Endothelial cell of umbilical vein (primary cell): ENCODE measurements around the gene TMEM132A. TPM values are rescaled to one million over a fixed set of nuclear protein-coding genes. Genes with fewer than 3 reads are reported as not detected.

ENCODE experiments used
- BruUV-seq: library from RNA; stranded (reverse); fragments of 400-500 nt; replicated peaks from 2 replicates; lab custom pipeline; 2021; lab: Mats Ljungman, UMichigan
- CTCF ChIA-PET: fragments of 300-600, 350-600 bp; sonication (Branson Sonifier 250); formaldehyde crosslinking; loops from one replicate; lab custom pipeline; 2021; ENCODE audit warnings: antibody characterized with exemption, inconsistent platforms; lab: Charles Lee
- POLR2A ChIA-PET: fragments of 300-600, 350-600 bp; sonication (Branson Sonifier 250); formaldehyde crosslinking; loops from one replicate; lab custom pipeline; 2021; ENCODE audit warnings: antibody characterized with exemption, inconsistent platforms; lab: Charles Lee
- DNase-seq: peaks from one replicate; pipeline ENCODE4 v3.0.0-alpha.2; 2011; ENCODE audit warnings: low read depth, low spot score
- FAIRE-seq: peaks from 2 replicates; lab custom pipeline; 2011; peaks lifted over from hg19 to GRCh38; lab: Jason Lieb, UNC
- H2AFZ ChIP-seq: 2 replicates; pipeline ENCODE4 v1.6.0; 2012; ENCODE audit warnings: low read depth, low read length, control low read depth, inconsistent platforms
- H3K27ac ChIP-seq: 2 replicates; pipeline ENCODE4 v1.5.1; 2011; ENCODE audit warnings: low read depth, mild to moderate bottlenecking, control low read depth, low read length, moderate library complexity; ENCODE audit not compliant: insufficient read depth
- H3K27me3 ChIP-seq, 2 experiments: 2 replicates each; pipeline versions ENCODE4 v1.6.0 to v1.6.1; 2011; ENCODE audit warnings: low read length in 2 of 2, mixed read lengths in 1 of 2; ENCODE audit not compliant: control insufficient read depth in 2 of 2, insufficient read depth in 2 of 2
- H3K36me3 ChIP-seq, 2 experiments: 2 replicates in 1 of 2; 3 replicates in 1 of 2; pipeline ENCODE4 v1.5.1; 2011; ENCODE audit warnings: low read length in 2 of 2, mild to moderate bottlenecking in 1 of 2, moderate library complexity in 1 of 2; ENCODE audit not compliant: control insufficient read depth in 2 of 2, insufficient read depth in 2 of 2; ENCODE audit errors: extremely low read depth in 1 of 2
- H3K4me1 ChIP-seq: 3 replicates; pipeline ENCODE4 v1.5.1; 2011; ENCODE audit warnings: mild to moderate bottlenecking, low read length; ENCODE audit not compliant: control insufficient read depth, insufficient read depth; ENCODE audit errors: extremely low read depth
- H3K4me2 ChIP-seq: 2 replicates; pipeline ENCODE4 v1.6.1; 2011; ENCODE audit warnings: low read length, control low read depth, mixed read lengths; ENCODE audit not compliant: insufficient read depth
- H3K4me3 ChIP-seq, 3 experiments: fragments of 200-600 bp in 1 of 3; sonication (generic), shearing (Covaris generic) in 1 of 3; replicated peaks in 1 of 3; 2 replicates each; pipeline ENCODE4 v1.5.1; 2011 to 2016; ENCODE audit warnings: control low read depth in 3 of 3, low read length in 3 of 3, mild to moderate bottlenecking in 2 of 3, inconsistent platforms in 1 of 3, low read depth in 1 of 3, moderate library complexity in 1 of 3; ENCODE audit not compliant: insufficient read depth in 1 of 3
- H3K79me2 ChIP-seq: 2 replicates; pipeline ENCODE4 v1.6.0; 2012; ENCODE audit warnings: low read length, inconsistent platforms; ENCODE audit not compliant: control insufficient read depth, insufficient read depth
- H3K9ac ChIP-seq: replicated peaks from 2 replicates; pipeline ENCODE3; 2011; ENCODE audit warnings: low read length, control low read depth; ENCODE audit not compliant: insufficient read depth; ENCODE audit errors: extremely low read depth
- H3K9me1 ChIP-seq: replicated peaks from 3 replicates; pipeline ENCODE4 v1.6.0; 2011; ENCODE audit warnings: mild to moderate bottlenecking, low read length; ENCODE audit not compliant: control insufficient read depth, insufficient read depth; ENCODE audit errors: extremely low read depth
- H3K9me3 ChIP-seq: replicated peaks from 2 replicates; pipeline ENCODE4 v1.5.1; 2012; ENCODE audit warnings: low read length, inconsistent platforms; ENCODE audit not compliant: control insufficient read depth, insufficient read depth
- H4K20me1 ChIP-seq: replicated peaks from 2 replicates; pipeline ENCODE3; 2011; ENCODE audit warnings: mild to moderate bottlenecking, low read length; ENCODE audit not compliant: control insufficient read depth, insufficient read depth; ENCODE audit errors: extremely low read depth
- EZH2 ChIP-seq: IDR thresholded peaks from 2 replicates; pipeline ENCODE4 v1.6.1; 2012; ENCODE audit warnings: borderline replicate concordance, low read depth, mild to moderate bottlenecking, moderate library complexity, low read length, inconsistent platforms; ENCODE audit not compliant: severe bottlenecking
- FOS ChIP-seq: IDR thresholded peaks from 2 replicates; pipeline ENCODE4 v1.6.1; 2011; ENCODE audit warnings: mild to moderate bottlenecking, low read length, moderate library complexity, borderline replicate concordance; ENCODE audit not compliant: insufficient read depth
- GATA2 ChIP-seq: IDR thresholded peaks from 2 replicates; pipeline ENCODE4 v1.7.0; 2011; ENCODE audit warnings: low read depth, mild to moderate bottlenecking, moderate library complexity, mixed read lengths, low read length; ENCODE audit not compliant: insufficient read length, insufficient read depth
- JUN ChIP-seq: IDR thresholded peaks from 2 replicates; pipeline ENCODE4 v1.6.1; 2011; ENCODE audit warnings: borderline replicate concordance, low read depth; ENCODE audit not compliant: insufficient read length, insufficient read depth
- MYC ChIP-seq: IDR thresholded peaks from one replicate; pipeline ENCODE4 v1.6.1; 2011; ENCODE audit warnings: mild to moderate bottlenecking, low read depth, low read length
- POLR2A ChIP-seq: IDR thresholded peaks from 2 replicates; pipeline ENCODE4 v1.6.1; 2012; ENCODE audit warnings: low read depth, mild to moderate bottlenecking, control low read depth, low read length
- POLR2AphosphoS5 ChIP-seq: IDR thresholded peaks from 2 replicates; pipeline ENCODE4 v1.6.1; 2012; ENCODE audit warnings: low read depth, mild to moderate bottlenecking, control low read depth, low read length, moderate library complexity; ENCODE audit not compliant: insufficient read depth
- dilution Hi-C: fragments of 300-500 bp; cut with MboI; formaldehyde crosslinking; loops from one replicate; pipeline ENCODE4 v1.15.0; 2019; ENCODE audit warnings: low sequenced_read_pairs; ENCODE audit not compliant: extremely low pct_ligation_motif_present
- intact Hi-C: fragments of 100-400 bp; cut with micrococcal nuclease; formaldehyde crosslinking; loops from one replicate; pipeline ENCODE4 v1.10.0; 2022
- polyA plus RNA-seq, 4 experiments: library from polyadenylated mRNA; depleted of rRNA in 3 of 4; stranded (reverse) in 3 of 4; unstranded in 1 of 4; fragments of >200 nt; gene quantifications; 2 replicates each; pipeline versions ENCODE4 v1.2.1 to v1.2.3, GENCODE V29; 2011 to 2012; ENCODE audit warnings: missing spikeins in 1 of 4
- total RNA-seq: library from RNA; stranded (reverse); gene quantifications from 2 replicates; pipeline ENCODE4 v1.2.3, GENCODE V29; 2021
- TF ChIP-seq, protein P1 (sequence below), 2 donors: IDR thresholded peaks; 1 replicate in 1 of 2; 2 replicates in 1 of 2; pipeline ENCODE4 v1.5.1; 2011; ENCODE audit warnings: low read length in 2 of 2, mild to moderate bottlenecking in 2 of 2, moderate library complexity in 2 of 2, control low read depth in 1 of 2, inconsistent platforms in 1 of 2, low read depth in 1 of 2; ENCODE audit not compliant: insufficient read depth in 1 of 2; ENCODE audit errors: extremely low read depth in 1 of 2
- TF ChIP-seq, protein P2 (sequence below): IDR thresholded peaks from 2 replicates; pipeline ENCODE4 v1.6.1; 2011; ENCODE audit not compliant: insufficient read depth, insufficient read length

Gene TMEM132A
- total and polyA plus RNA-seq, 2 donors (not counting 3 experiments of a cell fraction or from before 2014, with no cell fraction given): 74.3 to 106 TPM

DNA sequence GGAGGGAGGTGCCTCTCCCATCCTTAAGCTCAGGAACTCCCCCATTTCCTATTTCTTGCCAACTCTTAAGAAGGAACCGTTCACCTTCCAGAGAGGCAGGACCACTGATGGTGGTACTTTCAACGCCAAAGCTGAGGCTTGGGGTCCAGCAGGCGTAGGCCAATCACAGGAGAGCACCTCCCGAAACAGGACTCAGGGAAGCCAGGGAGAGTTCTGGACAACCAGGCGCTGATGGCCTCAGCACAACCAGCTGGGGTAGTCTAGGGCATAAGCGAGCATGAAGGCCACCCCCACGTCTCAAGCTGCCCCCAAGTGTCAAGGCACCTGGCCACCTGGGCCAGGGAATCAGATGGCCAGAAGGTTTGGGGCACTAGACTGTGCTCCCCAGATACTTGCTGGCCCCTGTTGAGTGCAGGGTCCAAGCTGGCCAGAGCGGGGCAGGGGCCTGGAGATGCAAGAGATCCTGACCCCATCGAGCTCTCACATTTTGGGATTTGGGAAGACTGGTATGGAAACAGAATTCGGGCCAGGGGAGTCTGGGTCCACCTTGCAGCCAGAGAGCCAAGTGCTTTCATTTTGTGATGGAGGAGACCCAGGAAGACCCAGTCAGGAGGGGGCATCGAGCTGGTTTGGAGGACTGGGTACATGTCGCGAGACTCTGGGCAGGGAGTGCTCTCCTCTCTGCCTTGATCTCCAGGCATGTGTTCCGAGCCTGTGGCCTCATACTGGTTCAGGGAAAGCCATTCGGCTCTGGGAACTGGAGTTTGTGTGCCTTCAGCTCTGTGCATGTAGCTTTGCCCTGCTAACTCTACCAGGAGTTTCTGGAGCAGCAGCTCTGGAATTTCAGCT lies 48.1 kb downstream of the TMEM132A start:
- Histone ChIP-seq H3K27me3 (peaks cover 3 to 5% of the 10 kb centered on the region in 2 experiments), H3K9me3 (no peaks in the 10 kb centered on the region), H3K27ac (no peak overlapping the region), H3K79me2 (no peaks in the 10 kb centered on the region), H3K9ac (no peak overlapping the region), H3K9me1 (no peaks in the 10 kb centered on the region), H4K20me1 (no peaks in the 10 kb centered on the region), H2AFZ (no peak overlapping the region), H3K4me1 (no peaks in the 10 kb centered on the region), H3K4me3 (no peak overlapping the region), H3K4me2 (no peak overlapping the region), H3K36me3 (no peaks in the 10 kb centered on the region)
- FAIRE-seq (no peak), DNase-seq (no peak)
- ChIA-PET CTCF (interaction anchor here (0.5 to 1.1 kb wide), 3 partner anchors 10 to 197 kb away, joined by 3 to 5 read pairs (median 3); no protein-coding TSS in a partner anchor), POLR2A (no interaction called here)
- intact Hi-C loops: no loop called here
- no TSS peak for BruUV-seq
- no peak for TF ChIP-seq POLR2A
- no peak for TF ChIP-seq EZH2
- dilution Hi-C loops: no loop called here

- Histone ChIP-seq H3K9me1 (no peaks in the 10 kb centered on the region), H3K4me2 (no peak overlapping the region), H2AFZ (no peak overlapping the region), H3K9me3 (no peaks in the 10 kb centered on the region), H3K9ac (no peak overlapping the region), H3K79me2 (no peaks in the 10 kb centered on the region), H4K20me1 (no peaks in the 10 kb centered on the region), H3K4me3 (no peak overlapping the region), H3K27me3 (peaks cover 2 to 3% of the 10 kb centered on the region in 2 experiments), H3K27ac (no peak overlapping the region), H3K36me3 (no peaks in the 10 kb centered on the region), H3K4me1 (no peaks in the 10 kb centered on the region)
- intact Hi-C loops: no loop called here
- no TSS peak for BruUV-seq
- no peak for TF ChIP-seq GATA2
- no peak for TF ChIP-seq JUN
- TF ChIP-seq, protein P1, sequence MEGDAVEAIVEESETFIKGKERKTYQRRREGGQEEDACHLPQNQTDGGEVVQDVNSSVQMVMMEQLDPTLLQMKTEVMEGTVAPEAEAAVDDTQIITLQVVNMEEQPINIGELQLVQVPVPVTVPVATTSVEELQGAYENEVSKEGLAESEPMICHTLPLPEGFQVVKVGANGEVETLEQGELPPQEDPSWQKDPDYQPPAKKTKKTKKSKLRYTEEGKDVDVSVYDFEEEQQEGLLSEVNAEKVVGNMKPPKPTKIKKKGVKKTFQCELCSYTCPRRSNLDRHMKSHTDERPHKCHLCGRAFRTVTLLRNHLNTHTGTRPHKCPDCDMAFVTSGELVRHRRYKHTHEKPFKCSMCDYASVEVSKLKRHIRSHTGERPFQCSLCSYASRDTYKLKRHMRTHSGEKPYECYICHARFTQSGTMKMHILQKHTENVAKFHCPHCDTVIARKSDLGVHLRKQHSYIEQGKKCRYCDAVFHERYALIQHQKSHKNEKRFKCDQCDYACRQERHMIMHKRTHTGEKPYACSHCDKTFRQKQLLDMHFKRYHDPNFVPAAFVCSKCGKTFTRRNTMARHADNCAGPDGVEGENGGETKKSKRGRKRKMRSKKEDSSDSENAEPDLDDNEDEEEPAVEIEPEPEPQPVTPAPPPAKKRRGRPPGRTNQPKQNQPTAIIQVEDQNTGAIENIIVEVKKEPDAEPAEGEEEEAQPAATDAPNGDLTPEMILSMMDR (IDR thresholded peaks at IDR 0.05; ENCODE audit: extremely low read depth in 1 of 2, insufficient read depth in 1 of 2, low read depth in 1 of 2, low read length in 2 of 2): no peak
- TF ChIP-seq FOS: no peak
- TF ChIP-seq, protein P2, sequence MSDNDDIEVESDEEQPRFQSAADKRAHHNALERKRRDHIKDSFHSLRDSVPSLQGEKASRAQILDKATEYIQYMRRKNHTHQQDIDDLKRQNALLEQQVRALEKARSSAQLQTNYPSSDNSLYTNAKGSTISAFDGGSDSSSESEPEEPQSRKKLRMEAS: no peak
- no peak for TF ChIP-seq MYC
- TF ChIP-seq POLR2A: no peak
- TF ChIP-seq EZH2: no peak
- TF ChIP-seq POLR2AphosphoS5: no peak
- POLR2A ChIA-PET: no interaction called here
- FAIRE-seq: no peak
- DNase-seq: no peak
- dilution Hi-C loops: no loop called here
- CTCF ChIA-PET: no interaction called here
These were observed 49.4 kb downstream of the TMEM132A start for GRCh38 chr11:60973699-60974098.
